Liver (tissue), 9 donors: ENCODE data around the gene CXCR1. TPM values are rescaled to one million over a fixed set of nuclear protein-coding genes. Genes with fewer than 3 reads are reported as not detected.

Experiments
- DNase-seq: peaks from one replicate; pipeline ENCODE4 v3.0.0-alpha.2; 2017; ENCODE audit warnings: low spot score
- H3K27ac ChIP-seq, 2 donors: one replicate each; pipeline ENCODE4 v1.7.0; 2013; ENCODE audit warnings: inconsistent platforms in 2 of 2, low read length in 2 of 2, control low read depth in 1 of 2, low read depth in 1 of 2, mild to moderate bottlenecking in 1 of 2
- H3K27me3 ChIP-seq, 4 donors: one replicate each; pipeline versions ENCODE4 v1.6.1 to v1.7.0; 2013; ENCODE audit warnings: low read length in 3 of 4, inconsistent platforms in 1 of 4, mild to moderate bottlenecking in 1 of 4, moderate library complexity in 1 of 4; ENCODE audit not compliant: control insufficient read depth in 4 of 4, insufficient read depth in 4 of 4
- H3K36me3 ChIP-seq, 4 donors: one replicate each; pipeline versions ENCODE4 v1.6.1 to v1.7.0; 2013; ENCODE audit warnings: low read length in 3 of 4, mild to moderate bottlenecking in 3 of 4, low read depth in 1 of 4, moderate library complexity in 1 of 4; ENCODE audit not compliant: control insufficient read depth in 4 of 4, insufficient read depth in 3 of 4
- H3K4me1 ChIP-seq, 4 donors: one replicate each; pipeline versions ENCODE4 v1.6.1 to v1.7.0; 2013; ENCODE audit warnings: low read length in 3 of 4, mild to moderate bottlenecking in 3 of 4, moderate library complexity in 1 of 4; ENCODE audit not compliant: control insufficient read depth in 4 of 4, insufficient read depth in 4 of 4
- H3K4me3 ChIP-seq, 3 donors: one replicate each; pipeline versions ENCODE4 v1.6.1 to v1.7.0; 2013; ENCODE audit warnings: low read length in 3 of 3, control low read depth in 1 of 3, low read depth in 1 of 3, mild to moderate bottlenecking in 1 of 3
- H3K9ac ChIP-seq, 2 donors: one replicate each; pipeline ENCODE4 v1.7.0; 2013; ENCODE audit warnings: low read length in 2 of 2, mild to moderate bottlenecking in 2 of 2, moderate library complexity in 2 of 2, control low read depth in 1 of 2, low read depth in 1 of 2
- H3K9me3 ChIP-seq, 4 donors: one replicate each; pipeline versions ENCODE4 v1.6.1 to v1.7.0; 2013; ENCODE audit warnings: low read length in 3 of 4; ENCODE audit not compliant: control insufficient read depth in 4 of 4
- EGR1 ChIP-seq, 2 donors: IDR thresholded peaks; 2 replicates each; pipeline ENCODE4 v1.6.1; 2016 to 2018; ENCODE audit warnings: antibody characterized with exemption in 2 of 2, low read depth in 2 of 2
- FOXA1 ChIP-seq: IDR thresholded peaks from 2 replicates; pipeline ENCODE4 v1.6.1; 2016; ENCODE audit warnings: antibody characterized with exemption
- FOXA2 ChIP-seq: IDR thresholded peaks from 2 replicates; pipeline ENCODE4 v1.6.1; 2016; ENCODE audit warnings: antibody characterized with exemption
- GABPA ChIP-seq, 2 donors: IDR thresholded peaks in 1 of 2; conservative IDR thresholded peaks in 1 of 2; 2 replicates each; pipeline ENCODE4 v1.6.1; 2016; ENCODE audit warnings: antibody characterized with exemption in 2 of 2, mild to moderate bottlenecking in 1 of 2, moderate library complexity in 1 of 2
- HNF4A ChIP-seq, 2 donors: conservative IDR thresholded peaks; 2 replicates each; pipeline ENCODE4 v1.6.1; 2016; ENCODE audit warnings: antibody characterized with exemption in 2 of 2, mild to moderate bottlenecking in 2 of 2
- HNF4G ChIP-seq: IDR thresholded peaks from 2 replicates; pipeline ENCODE4 v1.6.1; 2016; ENCODE audit warnings: antibody characterized with exemption
- JUND ChIP-seq, 2 donors: IDR thresholded peaks; 2 replicates each; pipeline ENCODE4 v1.6.1; 2016; ENCODE audit warnings: antibody characterized with exemption in 2 of 2
- RAD21 ChIP-seq, 2 donors: IDR thresholded peaks; 2 replicates each; pipeline ENCODE4 v1.6.1; 2016; ENCODE audit warnings: antibody characterized with exemption in 2 of 2, mild to moderate bottlenecking in 2 of 2
- SP1 ChIP-seq: IDR thresholded peaks from 2 replicates; pipeline ENCODE4 v1.6.1; 2018; ENCODE audit warnings: antibody characterized with exemption, mild to moderate bottlenecking
- TAF1 ChIP-seq: conservative IDR thresholded peaks from 2 replicates; pipeline ENCODE4 v1.6.1; 2016; ENCODE audit warnings: antibody characterized with exemption, mild to moderate bottlenecking
- YY1 ChIP-seq: IDR thresholded peaks from 2 replicates; pipeline ENCODE4 v1.6.1; 2016; ENCODE audit warnings: antibody characterized with exemption, mild to moderate bottlenecking
- WGBS: extraction: QIAGEN DNeasy Blood & Tissue Kit; methylation state at CpG from one replicate; pipeline ENCODE4 v1.1.7; 2013; 5-methylcytosine and 5-hydroxymethylcytosine counted together
- polyA plus RNA-seq, 2 donors: library from polyadenylated mRNA; stranded (reverse) in 1 of 2; unstranded in 1 of 2; fragments of 200-250 nt in 1 of 2; fragments of >200 nt in 1 of 2; fragmentation: Nextera tagmentation in 1 of 2; extraction: Ambion mirVana in 1 of 2; gene quantifications; one replicate each; pipeline versions ENCODE4 v1.2.1 to v1.2.3, GENCODE V29; 2013 to 2015
- total RNA-seq, 2 donors: library from RNA; depleted of rRNA; stranded (reverse); fragments of >200 nt; gene quantifications; one replicate each; pipeline ENCODE4 v1.2.3, GENCODE V29; 2014
- TF ChIP-seq, protein P1 (sequence below): IDR thresholded peaks from 2 replicates; pipeline ENCODE4 v1.6.1; 2016; ENCODE audit warnings: antibody characterized with exemption
- TF ChIP-seq, protein P2 (sequence below): fragments of 150-350 bp; IDR thresholded peaks from 2 replicates; pipeline ENCODE4 v1.5.1; 2017; ENCODE audit warnings: improper control_type of control experiment, low read depth, low read length; ENCODE audit not compliant: missing input control
- TF ChIP-seq, protein P3 (sequence below): IDR thresholded peaks from 2 replicates; pipeline ENCODE4 v1.6.1; 2016; ENCODE audit warnings: antibody characterized with exemption
- TF ChIP-seq, protein P4 (sequence below): IDR thresholded peaks from 2 replicates; pipeline ENCODE4 v1.6.1; 2016; ENCODE audit warnings: antibody characterized with exemption
- donor health status: healthy.
- donor health status: healthy.
- donor health status: healthy.
- donor health status: healthy.
- donor health status: healthy.

The CXCR1 gene
- total and polyA plus RNA-seq, 4 donors: 0.26 to 1.8 (median 0.71) TPM

DNA sequence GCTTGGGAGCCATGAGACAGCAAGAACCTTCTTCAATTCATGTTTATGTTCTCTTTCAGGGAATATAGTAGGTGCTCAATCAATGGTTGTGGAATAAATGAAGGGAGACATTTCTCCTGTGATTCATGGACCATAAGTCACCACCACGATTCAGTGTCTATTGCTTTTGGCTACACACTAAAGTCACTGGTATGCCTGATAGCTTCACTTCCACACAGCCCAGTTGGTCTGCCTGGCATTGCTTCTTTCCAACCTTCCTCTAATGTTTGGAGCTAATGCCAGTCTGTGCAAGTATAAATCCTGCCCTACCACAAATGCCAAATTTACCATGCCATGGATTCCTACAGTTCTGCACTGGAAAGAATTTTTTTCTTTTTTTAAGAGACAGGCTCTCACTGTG, 1.3 kb upstream of the CXCR1 start:
- Histone ChIP-seq H3K4me3 (no peak overlapping the region), H3K27me3 (no peaks in the 10 kb centered on the region), H3K9me3 (no peaks in the 10 kb centered on the region), H3K4me1 (no peaks in the 10 kb centered on the region), H3K9ac (no peak overlapping the region), H3K36me3 (no peaks in the 10 kb centered on the region), H3K27ac (no peak overlapping the region)
- no peak for DNase-seq
- WGBS: 67% methylated on average over 1 of the region's 1 CpG
- no peak for TF ChIP-seq EGR1 (IDR thresholded peaks at IDR 0.05; ENCODE audit: low read depth in 2 of 2)
- TF ChIP-seq JUND (IDR thresholded peaks at IDR 0.05): no peak
- TF ChIP-seq, protein P1, sequence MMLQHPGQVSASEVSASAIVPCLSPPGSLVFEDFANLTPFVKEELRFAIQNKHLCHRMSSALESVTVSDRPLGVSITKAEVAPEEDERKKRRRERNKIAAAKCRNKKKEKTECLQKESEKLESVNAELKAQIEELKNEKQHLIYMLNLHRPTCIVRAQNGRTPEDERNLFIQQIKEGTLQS: no peak
- no peak for TF ChIP-seq HNF4G
- TF ChIP-seq, protein P2, sequence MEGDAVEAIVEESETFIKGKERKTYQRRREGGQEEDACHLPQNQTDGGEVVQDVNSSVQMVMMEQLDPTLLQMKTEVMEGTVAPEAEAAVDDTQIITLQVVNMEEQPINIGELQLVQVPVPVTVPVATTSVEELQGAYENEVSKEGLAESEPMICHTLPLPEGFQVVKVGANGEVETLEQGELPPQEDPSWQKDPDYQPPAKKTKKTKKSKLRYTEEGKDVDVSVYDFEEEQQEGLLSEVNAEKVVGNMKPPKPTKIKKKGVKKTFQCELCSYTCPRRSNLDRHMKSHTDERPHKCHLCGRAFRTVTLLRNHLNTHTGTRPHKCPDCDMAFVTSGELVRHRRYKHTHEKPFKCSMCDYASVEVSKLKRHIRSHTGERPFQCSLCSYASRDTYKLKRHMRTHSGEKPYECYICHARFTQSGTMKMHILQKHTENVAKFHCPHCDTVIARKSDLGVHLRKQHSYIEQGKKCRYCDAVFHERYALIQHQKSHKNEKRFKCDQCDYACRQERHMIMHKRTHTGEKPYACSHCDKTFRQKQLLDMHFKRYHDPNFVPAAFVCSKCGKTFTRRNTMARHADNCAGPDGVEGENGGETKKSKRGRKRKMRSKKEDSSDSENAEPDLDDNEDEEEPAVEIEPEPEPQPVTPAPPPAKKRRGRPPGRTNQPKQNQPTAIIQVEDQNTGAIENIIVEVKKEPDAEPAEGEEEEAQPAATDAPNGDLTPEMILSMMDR: no peak
- no peak for TF ChIP-seq FOXA1
- TF ChIP-seq, protein P3, sequence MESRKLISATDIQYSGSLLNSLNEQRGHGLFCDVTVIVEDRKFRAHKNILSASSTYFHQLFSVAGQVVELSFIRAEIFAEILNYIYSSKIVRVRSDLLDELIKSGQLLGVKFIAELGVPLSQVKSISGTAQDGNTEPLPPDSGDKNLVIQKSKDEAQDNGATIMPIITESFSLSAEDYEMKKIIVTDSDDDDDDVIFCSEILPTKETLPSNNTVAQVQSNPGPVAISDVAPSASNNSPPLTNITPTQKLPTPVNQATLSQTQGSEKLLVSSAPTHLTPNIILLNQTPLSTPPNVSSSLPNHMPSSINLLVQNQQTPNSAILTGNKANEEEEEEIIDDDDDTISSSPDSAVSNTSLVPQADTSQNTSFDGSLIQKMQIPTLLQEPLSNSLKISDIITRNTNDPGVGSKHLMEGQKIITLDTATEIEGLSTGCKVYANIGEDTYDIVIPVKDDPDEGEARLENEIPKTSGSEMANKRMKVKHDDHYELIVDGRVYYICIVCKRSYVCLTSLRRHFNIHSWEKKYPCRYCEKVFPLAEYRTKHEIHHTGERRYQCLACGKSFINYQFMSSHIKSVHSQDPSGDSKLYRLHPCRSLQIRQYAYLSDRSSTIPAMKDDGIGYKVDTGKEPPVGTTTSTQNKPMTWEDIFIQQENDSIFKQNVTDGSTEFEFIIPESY: no peak

DNA sequence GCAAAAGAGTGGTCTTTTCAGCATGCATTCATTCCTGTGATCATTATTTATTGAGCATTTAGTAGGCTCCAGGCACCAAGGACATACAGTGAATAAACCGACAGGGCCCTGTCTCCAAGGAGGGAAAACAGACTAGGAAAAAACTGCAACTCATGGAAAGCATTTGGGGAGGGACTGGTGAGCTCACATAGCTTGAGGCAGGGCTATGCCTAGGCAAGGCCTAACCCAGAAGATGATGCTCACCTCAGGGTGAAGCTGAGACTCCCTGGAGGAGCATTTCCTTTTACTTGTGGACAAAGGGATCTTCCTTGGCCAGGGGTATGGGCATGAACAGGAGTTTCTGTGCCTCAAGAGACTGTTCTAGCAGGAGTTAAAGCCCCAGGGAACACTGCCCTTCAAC, 3.9 kb downstream of the CXCR1 start:
- DNase-seq: no peak
- H3K36me3 ChIP-seq: no peaks in the 10 kb centered on the region
- WGBS: 80% methylated on average over 1 of the region's 1 CpG
- peaks cover 0 to 2% (median 0%) of the 10 kb centered on the region in 4 donors for H3K27me3 ChIP-seq
- TF ChIP-seq, protein P3: no peak
- TF ChIP-seq, protein P4, sequence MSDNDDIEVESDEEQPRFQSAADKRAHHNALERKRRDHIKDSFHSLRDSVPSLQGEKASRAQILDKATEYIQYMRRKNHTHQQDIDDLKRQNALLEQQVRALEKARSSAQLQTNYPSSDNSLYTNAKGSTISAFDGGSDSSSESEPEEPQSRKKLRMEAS: no peak
- TF ChIP-seq YY1 (no peak), HNF4G (no peak), TAF1 (no peak), SP1 (no peak), FOXA2 (no peak)
- H3K4me3 ChIP-seq: no peak overlapping the region
- H3K27ac ChIP-seq: no peak overlapping the region
- H3K4me1 ChIP-seq: no peaks in the 10 kb centered on the region
- no peak overlapping the region for H3K9ac ChIP-seq
- no peaks in the 10 kb centered on the region for H3K9me3 ChIP-seq

DNA sequence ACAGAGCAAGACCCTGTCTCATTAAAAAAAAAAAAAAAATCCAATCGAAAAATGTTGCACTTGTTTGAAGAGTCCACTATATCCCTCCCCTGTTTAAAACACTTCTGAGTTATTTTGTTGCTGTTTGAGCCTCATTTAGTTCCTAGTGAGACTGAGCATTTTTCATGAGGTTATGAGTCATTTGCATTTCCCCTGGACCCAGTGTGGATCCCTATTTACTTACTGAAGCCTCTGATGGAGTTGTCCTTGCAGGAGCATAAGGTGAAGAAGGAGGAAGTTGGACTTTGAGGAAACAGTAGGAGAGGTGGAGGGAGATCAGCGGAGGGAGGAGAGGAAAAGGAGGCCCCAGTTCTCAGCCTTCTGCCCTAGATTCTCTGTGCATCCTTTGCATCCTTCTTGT, 5.1 kb downstream of the CXCR1 start:
- Histone ChIP-seq H3K9ac (no peak overlapping the region), H3K4me1 (no peaks in the 10 kb centered on the region), H3K9me3 (no peaks in the 10 kb centered on the region), H3K27me3 (peaks cover 0 to 2% (median 0%) of the 10 kb centered on the region in 4 donors), H3K4me3 (no peak overlapping the region), H3K36me3 (no peaks in the 10 kb centered on the region), H3K27ac (no peak overlapping the region)
- 71% methylated on average over 2 of the region's 2 CpGs for WGBS
- DNase-seq: no peak
- TF ChIP-seq, protein P4: no peak
- TF ChIP-seq FOXA2 (no peak), GABPA (IDR thresholded peaks at IDR 0.05 in 1 of 2, conservative IDR thresholded peaks at IDR 0.05 in 1 of 2) (no peak), EGR1 (IDR thresholded peaks at IDR 0.05; ENCODE audit: low read depth in 2 of 2) (no peak), RAD21 (IDR thresholded peaks at IDR 0.05) (no peak), HNF4A (conservative IDR thresholded peaks at IDR 0.05) (no peak), SP1 (no peak)
- TF ChIP-seq, protein P2: no peak
- TF ChIP-seq, protein P3: no peak
- TF ChIP-seq, protein P1: no peak
